Liver (tissue), 3 donors: Measurements from ENCODE around the gene NANOS1.

Experiments used
- FOXA1 ChIP-seq: IDR thresholded peaks from 2 replicates; pipeline ENCODE4 v1.6.1; 2016; ENCODE audit warnings: antibody characterized with exemption
- RAD21 ChIP-seq, 2 donors: IDR thresholded peaks; 2 replicates each; pipeline ENCODE4 v1.6.1; 2016; ENCODE audit warnings: antibody characterized with exemption in 2 of 2, mild to moderate bottlenecking in 2 of 2
- SP1 ChIP-seq: IDR thresholded peaks from 2 replicates; pipeline ENCODE4 v1.6.1; 2018; ENCODE audit warnings: antibody characterized with exemption, mild to moderate bottlenecking
- TAF1 ChIP-seq: conservative IDR thresholded peaks from 2 replicates; pipeline ENCODE4 v1.6.1; 2016; ENCODE audit warnings: antibody characterized with exemption, mild to moderate bottlenecking
- YY1 ChIP-seq: IDR thresholded peaks from 2 replicates; pipeline ENCODE4 v1.6.1; 2016; ENCODE audit warnings: antibody characterized with exemption, mild to moderate bottlenecking
- ZBTB33 ChIP-seq: IDR thresholded peaks from 2 replicates; pipeline ENCODE4 v1.6.1; 2016; ENCODE audit warnings: antibody characterized with exemption
- TF ChIP-seq, protein P1 (sequence below): fragments of 150-350 bp; IDR thresholded peaks from 2 replicates; pipeline ENCODE4 v1.5.1; 2017; ENCODE audit warnings: improper control_type of control experiment, low read depth, low read length; ENCODE audit not compliant: missing input control
- donor health status: healthy.
- donor health status: healthy.

- TF ChIP-seq, protein P1, sequence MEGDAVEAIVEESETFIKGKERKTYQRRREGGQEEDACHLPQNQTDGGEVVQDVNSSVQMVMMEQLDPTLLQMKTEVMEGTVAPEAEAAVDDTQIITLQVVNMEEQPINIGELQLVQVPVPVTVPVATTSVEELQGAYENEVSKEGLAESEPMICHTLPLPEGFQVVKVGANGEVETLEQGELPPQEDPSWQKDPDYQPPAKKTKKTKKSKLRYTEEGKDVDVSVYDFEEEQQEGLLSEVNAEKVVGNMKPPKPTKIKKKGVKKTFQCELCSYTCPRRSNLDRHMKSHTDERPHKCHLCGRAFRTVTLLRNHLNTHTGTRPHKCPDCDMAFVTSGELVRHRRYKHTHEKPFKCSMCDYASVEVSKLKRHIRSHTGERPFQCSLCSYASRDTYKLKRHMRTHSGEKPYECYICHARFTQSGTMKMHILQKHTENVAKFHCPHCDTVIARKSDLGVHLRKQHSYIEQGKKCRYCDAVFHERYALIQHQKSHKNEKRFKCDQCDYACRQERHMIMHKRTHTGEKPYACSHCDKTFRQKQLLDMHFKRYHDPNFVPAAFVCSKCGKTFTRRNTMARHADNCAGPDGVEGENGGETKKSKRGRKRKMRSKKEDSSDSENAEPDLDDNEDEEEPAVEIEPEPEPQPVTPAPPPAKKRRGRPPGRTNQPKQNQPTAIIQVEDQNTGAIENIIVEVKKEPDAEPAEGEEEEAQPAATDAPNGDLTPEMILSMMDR = no peak
- TF ChIP-seq SP1 (peak; percentile 51), ZBTB33 (no peak), RAD21 (IDR thresholded peaks at IDR 0.05) (no peak), FOXA1 (no peak), TAF1 (peak; percentile 68), YY1 (peak; percentile 74)
Observed at GRCh38 chr10:119080521-119081259, 51.2 kb downstream of the NANOS1 start, which contains the start of gene EIF3A.
